ENCODE measurements around the gene KCTD21. TPM values are rescaled to one million over a fixed set of nuclear protein-coding genes. Genes with fewer than 3 reads are reported as not detected.

KCTD21 gene
- total and polyA plus RNA-seq, 10 of the 15 experiments (the other 5 are each of a cell fraction or from before 2014, with no cell fraction given): 0.63 to 5.4 (median 3.6) TPM

DNA sequence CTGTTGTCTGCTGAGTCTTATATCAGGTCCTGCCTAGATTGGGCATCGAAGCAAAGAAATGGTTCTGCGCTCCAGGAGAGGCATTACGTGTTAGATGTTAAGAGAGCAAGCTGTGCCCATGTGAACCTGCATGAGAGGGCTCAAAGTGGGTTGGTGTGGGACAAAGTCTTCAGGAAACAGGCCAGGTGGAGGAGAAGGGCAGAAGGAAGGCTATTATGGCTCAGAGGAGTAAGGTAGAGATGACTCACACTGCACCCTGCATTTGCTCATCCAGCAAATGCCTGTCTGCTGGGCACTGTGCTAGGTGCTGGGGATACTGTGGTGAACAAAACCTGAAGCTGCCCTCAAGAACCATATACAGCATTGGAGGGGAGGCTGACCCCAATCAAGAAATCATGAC is 6.1 kb upstream of the KCTD21 start:
- no peak overlapping the region for H3K4me2 ChIP-seq (ENCODE audit: control insufficient read depth, insufficient read depth)
- intact Hi-C loops (cut with micrococcal nuclease; ENCODE audit: unreplicated experiment) (no loop called here), in situ Hi-C loops (cut with MboI) (no loop called here)
- SMC1A ChIA-PET (ENCODE audit: uncharacterized antibody, unreplicated experiment): interaction anchor here (0.6 to 1.7 kb wide), 3 partner anchors 8 to 267 kb away, joined by 4 to 6 read pairs (median 5); no protein-coding TSS in a partner anchor
- H3K4me3 ChIP-seq: no peak overlapping the region
- POLR2A ChIA-PET: interaction anchor here (1.0 kb wide), 1 partner anchor 357 kb away, joined by 4 read pairs; no protein-coding TSS in a partner anchor
- H4K20me1 ChIP-seq (ENCODE audit: control insufficient read depth, insufficient read depth): no peaks in the 10 kb centered on the region
- BruUV-seq (replicated peaks): no TSS peak
- DNase-seq (ENCODE audit: low read depth, low spot score) (no peak), FAIRE-seq (no peak), ATAC-seq (no peak)
- H3K36me3 ChIP-seq (ENCODE audit: control insufficient read depth in 2 of 2, insufficient read depth in 2 of 2, low read length in 1 of 2): no peaks in the 10 kb centered on the region
- no peaks in the 10 kb centered on the region for H3K27me3 ChIP-seq (replicated peaks in 1 of 2; ENCODE audit: control insufficient read depth in 2 of 2, insufficient read depth in 2 of 2, low read length in 1 of 2)
- RAD21 ChIA-PET (ENCODE audit: unreplicated experiment): no interaction called here
- CTCF ChIA-PET: interaction anchor here (0.6 to 1.0 kb wide), 3 partner anchors 22 to 63 kb away, joined by 3 read pairs; no protein-coding TSS in a partner anchor
- H3K9ac ChIP-seq (ENCODE audit: control insufficient read depth, insufficient read depth, low read length): no peak overlapping the region
- WGBS (ENCODE audit: insufficient coverage, insufficient replicate concordance, low lambda C conversion rate, missing lambda C conversion rate): 100% methylated on average over 3 of the region's 3 CpGs
- no peak overlapping the region for H3K27ac ChIP-seq (ENCODE audit: control insufficient read depth, insufficient read depth)
- no peaks in the 10 kb centered on the region; the same call in 2 of the 3 replicates for H3K9me3 ChIP-seq (replicated peaks; ENCODE audit: control insufficient read depth, insufficient read depth, low read length)
- no peak for TF ChIP-seq SIN3A (IDR thresholded peaks at IDR 0.05; ENCODE audit: low read depth, low read length)
- TF ChIP-seq, protein P1, sequence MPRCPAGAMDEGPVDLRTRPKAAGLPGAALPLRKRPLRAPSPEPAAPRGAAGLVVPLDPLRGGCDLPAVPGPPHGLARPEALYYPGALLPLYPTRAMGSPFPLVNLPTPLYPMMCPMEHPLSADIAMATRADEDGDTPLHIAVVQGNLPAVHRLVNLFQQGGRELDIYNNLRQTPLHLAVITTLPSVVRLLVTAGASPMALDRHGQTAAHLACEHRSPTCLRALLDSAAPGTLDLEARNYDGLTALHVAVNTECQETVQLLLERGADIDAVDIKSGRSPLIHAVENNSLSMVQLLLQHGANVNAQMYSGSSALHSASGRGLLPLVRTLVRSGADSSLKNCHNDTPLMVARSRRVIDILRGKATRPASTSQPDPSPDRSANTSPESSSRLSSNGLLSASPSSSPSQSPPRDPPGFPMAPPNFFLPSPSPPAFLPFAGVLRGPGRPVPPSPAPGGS (IDR thresholded peaks at IDR 0.05; ENCODE audit: borderline replicate concordance, insufficient read depth, low read depth, low read length, poor library complexity, severe bottlenecking): peak; percentile 57
- H3K4me1 ChIP-seq (ENCODE audit: control insufficient read depth, insufficient read depth, low read length): peaks cover 9% of the 10 kb centered on the region
- no peak overlapping the region for H2AFZ ChIP-seq (ENCODE audit: control insufficient read depth, low read depth, low read length)
- H3K79me2 ChIP-seq (ENCODE audit: control insufficient read depth, insufficient read depth, low read length): no peaks in the 10 kb centered on the region

DNA sequence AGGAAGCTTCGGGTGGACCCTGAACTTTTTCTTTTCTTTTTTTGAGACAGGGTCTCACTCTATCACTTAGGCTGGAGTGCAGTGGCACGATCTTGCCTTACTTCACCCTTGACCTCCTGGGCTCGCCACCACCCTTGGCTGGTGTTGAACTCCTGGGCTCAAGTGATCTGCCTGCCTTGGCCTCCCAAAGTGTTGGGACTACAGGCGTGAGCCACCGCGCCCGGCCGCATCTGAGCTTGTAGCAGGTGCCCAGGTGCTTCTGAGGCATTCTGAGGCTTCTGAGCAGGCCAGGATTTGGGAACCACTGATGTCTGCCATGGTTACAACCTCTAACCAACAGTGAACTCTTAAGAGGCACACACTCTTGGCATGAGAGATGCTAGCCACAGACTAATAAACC is 5.4 kb upstream of the KCTD21 start:
- ATAC-seq (no peak), FAIRE-seq (no peak), DNase-seq (ENCODE audit: low read depth, low spot score) (no peak)
- SMC1A ChIA-PET (ENCODE audit: uncharacterized antibody, unreplicated experiment): interaction anchor here (1.7 kb wide), 2 partner anchors 9 to 13 kb away, joined by 4 to 6 read pairs; no protein-coding TSS in a partner anchor
- intact Hi-C loops (cut with micrococcal nuclease; ENCODE audit: unreplicated experiment) (no loop called here), in situ Hi-C loops (cut with MboI) (no loop called here)
- H3K9ac ChIP-seq (ENCODE audit: control insufficient read depth, insufficient read depth, low read length): no peak overlapping the region
- H3K27me3 ChIP-seq (replicated peaks in 1 of 2; ENCODE audit: control insufficient read depth in 2 of 2, insufficient read depth in 2 of 2, low read length in 1 of 2): no peaks in the 10 kb centered on the region
- H2AFZ ChIP-seq (ENCODE audit: control insufficient read depth, low read depth, low read length): no peak overlapping the region
- H3K27ac ChIP-seq (ENCODE audit: control insufficient read depth, insufficient read depth): no peak overlapping the region
- H3K4me3 ChIP-seq: no peak overlapping the region
- H3K4me2 ChIP-seq (ENCODE audit: control insufficient read depth, insufficient read depth): no peak overlapping the region
- BruUV-seq (replicated peaks): no TSS peak
- H3K36me3 ChIP-seq (ENCODE audit: control insufficient read depth in 2 of 2, insufficient read depth in 2 of 2, low read length in 1 of 2): no peaks in the 10 kb centered on the region
- no peaks in the 10 kb centered on the region for H3K79me2 ChIP-seq (ENCODE audit: control insufficient read depth, insufficient read depth, low read length)
- POLR2A ChIA-PET: interaction anchor here (1.0 kb wide), 1 partner anchor 358 kb away, joined by 4 read pairs; no protein-coding TSS in a partner anchor
- WGBS (ENCODE audit: insufficient coverage, insufficient replicate concordance, low lambda C conversion rate, missing lambda C conversion rate): 88% methylated on average over 8 of the region's 8 CpGs
- no peaks in the 10 kb centered on the region for H4K20me1 ChIP-seq (ENCODE audit: control insufficient read depth, insufficient read depth)
- H3K4me1 ChIP-seq (ENCODE audit: control insufficient read depth, insufficient read depth, low read length): peaks cover 12% of the 10 kb centered on the region
- RAD21 ChIA-PET (ENCODE audit: unreplicated experiment): interaction anchor here (0.6 to 0.7 kb wide), 2 partner anchors 21 to 51 kb away, joined by 3 read pairs; no protein-coding TSS in a partner anchor
- CTCF ChIA-PET: interaction anchor here (0.9 to 1.0 kb wide), 2 partner anchors 22 to 34 kb away, joined by 3 read pairs; no protein-coding TSS in a partner anchor
- no peaks in the 10 kb centered on the region; the same call in 2 of the 3 replicates for H3K9me3 ChIP-seq (replicated peaks; ENCODE audit: control insufficient read depth, insufficient read depth, low read length)
- TF ChIP-seq ZNF622 (IDR thresholded peaks at IDR 0.05): no peak
- no peak for TF ChIP-seq NFYB (IDR thresholded peaks at IDR 0.05; ENCODE audit: insufficient read depth, low read depth, low read length)
- TF ChIP-seq ESRRA (IDR thresholded peaks at IDR 0.05; ENCODE audit: low read length): no peak
- no peak for TF ChIP-seq YBX1 (IDR thresholded peaks at IDR 0.05)
- no peak for TF ChIP-seq CREM (IDR thresholded peaks at IDR 0.05; ENCODE audit: low read depth)
- TF ChIP-seq ZSCAN29 (IDR thresholded peaks at IDR 0.05): no peak
- TF ChIP-seq LARP7 (IDR thresholded peaks at IDR 0.05): no peak
- no peak for TF ChIP-seq NFIC (IDR thresholded peaks at IDR 0.05; ENCODE audit: low read depth, low read length)
- no peak for TF ChIP-seq ZNF217 (IDR thresholded peaks at IDR 0.05)
- TF ChIP-seq POU2F2 (IDR thresholded peaks at IDR 0.05; ENCODE audit: borderline replicate concordance, low read depth, low read length): no peak
- no peak for TF ChIP-seq HDAC6 (IDR thresholded peaks at IDR 0.05; ENCODE audit: unreplicated experiment)
- no peak for TF ChIP-seq BCL11A (IDR thresholded peaks at IDR 0.05; ENCODE audit: low read depth, low read length)
- no peak for TF ChIP-seq MTA3 (IDR thresholded peaks at IDR 0.05; ENCODE audit: borderline replicate concordance, low read length)

Data from GM12878 (cell line).